SK-N-SH (cell line): ENCODE results near the gene ISLR2. TPM values are rescaled to one million over a fixed set of nuclear protein-coding genes. Genes with fewer than 3 reads are reported as not detected.

ENCODE experiments used
- CTCF ChIA-PET: fragments of 300-600, 350-600 bp; formaldehyde crosslinking; extraction: SDS; loops from one replicate; lab custom pipeline; 2021; lab: Yijun Ruan, JAX
- POLR2A ChIA-PET: fragments of 350-600 bp; sonication (Branson Sonifier 250); formaldehyde crosslinking; extraction: SDS; loops from one replicate; lab custom pipeline; 2020; ENCODE audit warnings: antibody characterized with exemption, inconsistent platforms; lab: Yijun Ruan, JAX
- DNase-seq: peaks from one replicate; pipeline ENCODE4 v3.0.0; 2012
- H2AFZ ChIP-seq: fragments of 200-600 bp; sonication (generic); 2 replicates; pipeline ENCODE4 v1.8.1; 2016; ENCODE audit warnings: antibody characterized with exemption, mild to moderate bottlenecking, low read depth
- H3F3A ChIP-seq: fragments of 200-600 bp; sonication (generic); replicated peaks from 2 replicates; pipeline ENCODE3; 2016; ENCODE audit warnings: antibody characterized with exemption, mild to moderate bottlenecking; ENCODE audit not compliant: insufficient read depth
- H3K27ac ChIP-seq, 2 experiments: fragments of 200-500 bp in 1 of 2; fragments of 200-600 bp in 1 of 2; sonication (Bioruptor generic) in 1 of 2; sonication (generic), shearing (Covaris generic) in 1 of 2; 2 replicates each; pipeline versions ENCODE4 v1.5.1 to v1.6.1; 2014 to 2016; ENCODE audit warnings: low read depth in 2 of 2, inconsistent platforms in 1 of 2, low read length in 1 of 2, mild to moderate bottlenecking in 1 of 2, mixed read lengths in 1 of 2
- H3K27me3 ChIP-seq: fragments of 200-600 bp; sonication (generic), shearing (Covaris generic); 2 replicates; pipeline ENCODE4 v1.6.1; 2016; ENCODE audit warnings: mixed run types; ENCODE audit not compliant: insufficient read depth
- H3K36me3 ChIP-seq, 2 experiments: fragments of 200-500 bp in 1 of 2; fragments of 200-600 bp in 1 of 2; sonication (Bioruptor generic) in 1 of 2; sonication (generic) in 1 of 2; replicated peaks in 1 of 2; 2 replicates each; pipeline versions ENCODE3 to v1.5.1; 2014 to 2016; ENCODE audit warnings: low read length in 1 of 2, mild to moderate bottlenecking in 1 of 2; ENCODE audit not compliant: insufficient read depth in 2 of 2, control insufficient read depth in 1 of 2
- H3K4me1 ChIP-seq, 2 experiments: fragments of 200-500 bp in 1 of 2; fragments of 200-600 bp in 1 of 2; sonication (Bioruptor generic) in 1 of 2; sonication (generic), shearing (Covaris generic) in 1 of 2; 2 replicates each; pipeline versions ENCODE4 v1.5.1 to v1.6.1; 2014 to 2016; ENCODE audit warnings: low read depth in 1 of 2, low read length in 1 of 2, mixed run types in 1 of 2; ENCODE audit not compliant: insufficient read depth in 2 of 2, control insufficient read depth in 1 of 2
- H3K4me2 ChIP-seq: fragments of 200-600 bp; sonication (generic), shearing (Covaris generic); 2 replicates; pipeline ENCODE4 v1.6.1; 2017; ENCODE audit warnings: mixed run types
- H3K4me3 ChIP-seq, 2 experiments: fragments of 200-500 bp in 1 of 2; fragments of 200-600 bp in 1 of 2; sonication (Bioruptor generic) in 1 of 2; sonication (generic), shearing (Covaris generic) in 1 of 2; 2 replicates each; pipeline versions ENCODE4 v1.5.1 to v1.8.1; 2014 to 2016; ENCODE audit warnings: low read depth in 2 of 2, inconsistent platforms in 1 of 2, low read length in 1 of 2, mild to moderate bottlenecking in 1 of 2, mixed read lengths in 1 of 2, moderate library complexity in 1 of 2
- H3K79me2 ChIP-seq: fragments of 200-600 bp; sonication (generic); 2 replicates; pipeline ENCODE4 v1.8.1; 2017; ENCODE audit warnings: mild to moderate bottlenecking; ENCODE audit not compliant: insufficient read depth
- H3K9ac ChIP-seq: fragments of 200-600 bp; sonication (generic); 2 replicates; pipeline ENCODE4 v1.6.1; 2017; ENCODE audit warnings: mixed run types
- H3K9me2 ChIP-seq: fragments of 200-600 bp; sonication (generic); 2 replicates; pipeline ENCODE4 v1.6.1; 2017; ENCODE audit warnings: mixed run types
- H3K9me3 ChIP-seq: fragments of 200-600 bp; sonication (generic); 2 replicates; pipeline ENCODE4 v1.6.1; 2017; ENCODE audit warnings: mixed run types, mild to moderate bottlenecking, moderate library complexity
- H4K20me1 ChIP-seq: fragments of 200-600 bp; sonication (generic); 2 replicates; pipeline ENCODE4 v1.6.1; 2017; ENCODE audit warnings: mild to moderate bottlenecking, mixed run types; ENCODE audit not compliant: insufficient read depth
- ELF1 ChIP-seq: IDR thresholded peaks from 2 replicates; pipeline ENCODE4 v1.4.0; 2012
- FOXM1 ChIP-seq: IDR thresholded peaks from 2 replicates; pipeline ENCODE4 v1.4.0; 2012; ENCODE audit warnings: low read depth, mild to moderate bottlenecking
- GABPA ChIP-seq: IDR thresholded peaks from 2 replicates; pipeline ENCODE4 v1.4.0; 2012; ENCODE audit warnings: low read depth, mild to moderate bottlenecking
- IRF3 ChIP-seq: fragments of 150-350 bp; IDR thresholded peaks from 2 replicates; pipeline ENCODE4 v1.6.1; 2016; ENCODE audit warnings: mild to moderate bottlenecking, low read depth, low read length
- MAX ChIP-seq: IDR thresholded peaks from 2 replicates; pipeline ENCODE4 v1.4.0; 2012; ENCODE audit warnings: low read depth
- MXI1 ChIP-seq: IDR thresholded peaks from 2 replicates; pipeline ENCODE4 v1.6.1; 2012; ENCODE audit warnings: mild to moderate bottlenecking, low read depth, low read length, improper control_type of control experiment
- NRF1 ChIP-seq: IDR thresholded peaks from 2 replicates; pipeline ENCODE4 v1.6.1; 2012; ENCODE audit warnings: low read depth, mild to moderate bottlenecking, low read length
- PBX3 ChIP-seq: IDR thresholded peaks from 2 replicates; pipeline ENCODE4; 2012
- POLR2AphosphoS5 ChIP-seq: IDR thresholded peaks from 2 replicates; pipeline ENCODE4 v1.6.1; 2012; ENCODE audit warnings: low read depth, low read length
- RAD21 ChIP-seq: IDR thresholded peaks from 2 replicates; pipeline ENCODE4 v1.6.1; 2012; ENCODE audit warnings: mild to moderate bottlenecking, low read length
- RCOR1 ChIP-seq: fragments of 150-350 bp; IDR thresholded peaks from 2 replicates; pipeline ENCODE4 v1.6.1; 2017; ENCODE audit warnings: antibody characterized with exemption, low read length
- REST ChIP-seq: IDR thresholded peaks from 2 replicates; pipeline ENCODE4 v1.6.1; 2012; ENCODE audit warnings: mild to moderate bottlenecking, low read depth, low read length, moderate library complexity
- RFX5 ChIP-seq: IDR thresholded peaks from 2 replicates; pipeline ENCODE4 v1.6.1; 2012; ENCODE audit warnings: mild to moderate bottlenecking, improper control_type of control experiment, low read length
- SIN3A ChIP-seq: IDR thresholded peaks from 2 replicates; pipeline ENCODE4 v1.6.1; 2012; ENCODE audit warnings: low read depth, mild to moderate bottlenecking, low read length, moderate library complexity, borderline replicate concordance
- TCF12 ChIP-seq: IDR thresholded peaks from 2 replicates; pipeline ENCODE4 v1.4.0; 2012
- TEAD4 ChIP-seq: IDR thresholded peaks from 2 replicates; pipeline ENCODE4 v1.4.0; 2012; ENCODE audit warnings: mild to moderate bottlenecking, borderline replicate concordance; ENCODE audit not compliant: insufficient read depth
- USF1 ChIP-seq: IDR thresholded peaks from 2 replicates; pipeline ENCODE4 v1.4.0; 2012; ENCODE audit warnings: low read depth, borderline replicate concordance
- WGBS: methylation state at CpG from one replicate; pipeline ENCODE4 v1.1.6; 2017; ENCODE audit warnings: low lambda C conversion rate; 5-methylcytosine and 5-hydroxymethylcytosine counted together
- polyA plus RNA-seq, 3 experiments: library from polyadenylated mRNA; depleted of rRNA; stranded (reverse); fragments of >200 nt; gene quantifications; 2 replicates each; pipeline ENCODE4 v1.2.3, GENCODE V29; 2012

ISLR2 gene
- polyA plus RNA-seq, 1 of the 3 experiments (the other 2 are of a cell fraction) = 0.56 TPM

- Histone ChIP-seq H3K4me1 (peaks cover 40 to 72% of the 10 kb centered on the region in 2 experiments; a peak in 3 of 4 replicates), H3K27me3 (no peaks in the 10 kb centered on the region), H3K9me3 (no peaks in the 10 kb centered on the region), H2AFZ (no peak overlapping the region), H3K36me3 (no peaks in the 10 kb centered on the region), H3F3A (peaks cover 13% of the 10 kb centered on the region), H3K4me3 (no peak overlapping the region), H3K79me2 (no peaks in the 10 kb centered on the region), H3K9ac (no peak overlapping the region), H3K4me2 (peak overlapping the region; percentile 40; the same call in 1 of the 2 replicates), H3K27ac (peak overlapping the region in 1 of 2 experiments; percentile 86; a peak in 3 of 4 replicates), H3K9me2 (no peaks in the 10 kb centered on the region), H4K20me1 (no peaks in the 10 kb centered on the region)
- no peak for TF ChIP-seq IRF3
- no peak for TF ChIP-seq RFX5
- no peak for TF ChIP-seq TEAD4
- TF ChIP-seq USF1 = no peak
- TF ChIP-seq POLR2AphosphoS5 = no peak; the same call in 1 of the 2 replicates
- TF ChIP-seq MAX = no peak
- no peak for TF ChIP-seq REST
- TF ChIP-seq RAD21 = no peak
- TF ChIP-seq ELF1 = no peak
- no peak for TF ChIP-seq FOXM1
- no peak for TF ChIP-seq GABPA
- TF ChIP-seq SIN3A = no peak
- TF ChIP-seq RCOR1 = no peak
- no peak for TF ChIP-seq NRF1
- TF ChIP-seq TCF12 = no peak
- no peak for TF ChIP-seq MXI1
- no peak for TF ChIP-seq PBX3
- CTCF ChIA-PET = interaction anchor here (0.8 to 5.9 kb wide), 7 partner anchors 15 to 137 kb away, joined by 3 to 39 read pairs (median 5); no protein-coding TSS in a partner anchor
- WGBS = 93% methylated on average over 18 of the region's 20 CpGs
- POLR2A ChIA-PET = interaction anchor here (0.9 to 1.7 kb wide), 3 partner anchors 9 to 12 kb away, joined by 3 to 4 read pairs (median 3); no protein-coding TSS in a partner anchor
- peak; percentile 63 for DNase-seq
These were observed 44.0 kb downstream of the ISLR2 start for GRCh38 chr15:74174219-74174957.
